IPS DF 6.9 (cell line): ENCODE measurements around the gene NLRP8.

Experiments
- DNase-seq: peaks from one replicate; pipeline ENCODE4 v3.0.0-alpha.2; 2013; ENCODE audit warnings: low read depth, low spot score
- H3K27ac ChIP-seq: one replicate; pipeline ENCODE4 v1.5.1; 2013; ENCODE audit warnings: low read length, control low read depth
- H3K27me3 ChIP-seq: 2 replicates; pipeline ENCODE4 v1.6.1; 2013; ENCODE audit warnings: mild to moderate bottlenecking, low read length; ENCODE audit not compliant: control insufficient read depth, insufficient read depth
- H3K36me3 ChIP-seq: 2 replicates; pipeline ENCODE4 v1.6.1; 2013; ENCODE audit warnings: low read length; ENCODE audit not compliant: control insufficient read depth, insufficient read depth
- H3K4me1 ChIP-seq: 2 replicates; pipeline ENCODE4 v1.6.1; 2013; ENCODE audit warnings: low read length; ENCODE audit not compliant: control insufficient read depth, insufficient read depth
- H3K4me3 ChIP-seq: 2 replicates; pipeline ENCODE4 v1.5.1; 2013; ENCODE audit warnings: mild to moderate bottlenecking, low read length
- H3K9me3 ChIP-seq: 2 replicates; pipeline ENCODE4 v1.6.1; 2013; ENCODE audit warnings: low read length, inconsistent platforms; ENCODE audit not compliant: control insufficient read depth, insufficient read depth
- WGBS: extraction: QIAGEN DNeasy Blood & Tissue Kit; methylation state at CpG from one replicate; pipeline ENCODE4 v1.1.7; 2013; ENCODE audit warnings: mixed read lengths, missing lambda C conversion rate; ENCODE audit not compliant: insufficient read length, insufficient coverage; 5-methylcytosine and 5-hydroxymethylcytosine counted together

The NLRP8 gene

DNA sequence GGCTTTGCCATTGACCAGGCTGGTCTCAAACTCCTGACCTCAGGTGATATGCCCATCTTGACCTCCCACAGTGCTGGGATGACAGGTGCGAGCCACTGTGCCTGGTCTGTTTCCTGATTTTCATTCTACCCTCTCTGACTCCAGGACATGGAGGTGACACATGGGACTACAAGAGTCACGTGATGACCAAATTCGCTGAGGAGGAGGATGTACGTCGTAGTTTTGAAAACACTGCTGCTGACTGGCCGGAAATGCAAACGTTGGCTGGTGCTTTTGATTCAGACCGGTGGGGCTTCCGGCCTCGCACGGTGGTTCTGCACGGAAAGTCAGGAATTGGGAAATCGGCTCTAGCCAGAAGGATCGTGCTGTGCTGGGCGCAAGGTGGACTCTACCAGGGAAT lies 79.1 kb downstream of the NLRP8 start:
- no peak for DNase-seq
- no peaks in the 10 kb centered on the region for H3K4me1 ChIP-seq
- H3K27me3 ChIP-seq, result no peaks in the 10 kb centered on the region
- no peak overlapping the region for H3K27ac ChIP-seq
- no peak overlapping the region for H3K4me3 ChIP-seq
- no peaks in the 10 kb centered on the region for H3K36me3 ChIP-seq
- H3K9me3 ChIP-seq, result peaks cover 12% of the 10 kb centered on the region
- no CpG with 5 or more reads among the region's 15 CpGs for WGBS
